OCI-LY3 (cell line): ENCODE measurements around the gene ISOC2.
"Not testable (repeated sequence)": the region's sequence is repeated elsewhere in the genome, so short reads cannot be mapped to it uniquely, and the experiment has no call there.

Experiments used
- CTCF ChIP-seq: fragments of 200-600, 300-600 bp; sonication (generic); IDR thresholded peaks from 2 replicates; pipeline ENCODE4 v1.5.1; 2014; ENCODE audit warnings: antibody characterized with exemption, low read length, low read depth
- EZH2phosphoT487 ChIP-seq: fragments of 200-600 bp; shearing (Covaris generic); IDR thresholded peaks from 2 replicates; pipeline ENCODE4 v1.6.1; 2018; ENCODE audit warnings: antibody characterized with exemption, mixed run types, low read depth

GRCh38 chr19:55407550-55407799, 54.0 kb downstream of the ISOC2 start, which contains the start of gene UBE2S:
- TF ChIP-seq CTCF, EZH2phosphoT487: not testable (repeated sequence)
